ENCODE data around the gene MAGI2.
"Not testable (repeated sequence)": the region's sequence is repeated elsewhere in the genome, so short reads cannot be mapped to it uniquely, and the experiment has no call there.

DNA sequence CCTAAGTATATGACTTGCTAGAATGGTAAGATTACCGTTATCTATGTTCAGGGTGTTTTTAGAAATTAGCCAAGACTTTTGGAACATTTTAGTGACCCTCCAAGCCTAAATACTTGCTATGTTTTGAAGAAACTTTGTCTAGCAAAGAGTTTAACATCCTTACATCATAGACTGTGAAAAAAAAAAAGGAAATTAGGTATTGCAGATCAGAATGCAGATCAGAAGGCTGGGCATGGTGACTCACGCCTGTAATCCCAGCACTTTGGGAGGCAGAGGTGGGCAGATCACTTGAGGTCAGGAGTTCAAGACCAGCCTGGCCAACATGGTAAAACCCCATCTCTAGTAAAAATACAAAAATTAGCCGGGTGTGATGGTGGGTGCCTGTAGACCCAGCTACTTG is 10.7 kb downstream of the MAGI2 start:
- TF ChIP-seq CTCF, POLR2A (IDR thresholded peaks at IDR 0.05): not testable (repeated sequence)

All from ovary (tissue), 3 donors.